CD4-positive, alpha-beta T cell (primary cell): ENCODE results near the gene UBE2E1. TPM values are rescaled to one million over a fixed set of nuclear protein-coding genes. Genes with fewer than 3 reads are reported as not detected.

ENCODE experiments used
- ATAC-seq: fragments of 200-7000 bp; cut with Tn5 transposase; one replicate; pipeline ENCODE4 v1.10.0; 2022; ENCODE audit warnings: mild to moderate bottlenecking; ENCODE audit not compliant: poor library complexity
- CTCF ChIA-PET: fragments of 350-600 bp; sonication (Branson Sonifier 250); formaldehyde crosslinking; loops from one replicate; lab custom pipeline; 2021; ENCODE audit warnings: antibody characterized with exemption, inconsistent platforms; lab: Charles Lee
- POLR2A ChIA-PET: fragments of 350-600 bp; sonication (Branson Sonifier 250); formaldehyde crosslinking; loops from one replicate; lab custom pipeline; 2021; ENCODE audit warnings: antibody characterized with exemption, inconsistent platforms; lab: Charles Lee
- DNase-seq, 14 experiments: peaks; one replicate each; pipeline ENCODE4 v3.0.0-alpha.2; 2013 to 2020; ENCODE audit warnings: mixed read lengths in 2 of 14
- H3K27ac ChIP-seq, 2 donors: one replicate each; pipeline versions ENCODE4 v1.5.1 to v1.7.0; 2013; ENCODE audit warnings: low read length in 2 of 2, low read depth in 1 of 2, mild to moderate bottlenecking in 1 of 2
- H3K27me3 ChIP-seq, 2 experiments: 1 replicate in 1 of 2; 2 replicates in 1 of 2; pipeline versions ENCODE4 v1.6.1 to v1.7.0; 2013; ENCODE audit warnings: low read length in 2 of 2, control low read depth in 1 of 2, mild to moderate bottlenecking in 1 of 2, moderate library complexity in 1 of 2; ENCODE audit not compliant: insufficient read depth in 2 of 2, control insufficient read depth in 1 of 2
- H3K36me3 ChIP-seq: one replicate; pipeline ENCODE4 v1.6.1; 2013; ENCODE audit warnings: low read length, control low read depth; ENCODE audit not compliant: insufficient read depth
- H3K4me1 ChIP-seq: one replicate; pipeline ENCODE4 v1.6.1; 2013; ENCODE audit warnings: low read length, control low read depth; ENCODE audit not compliant: insufficient read depth
- H3K4me3 ChIP-seq: one replicate; pipeline ENCODE4 v1.5.1; 2013; ENCODE audit warnings: mild to moderate bottlenecking, low read length, moderate library complexity
- H3K9me3 ChIP-seq, 2 experiments: 1 replicate in 1 of 2; 2 replicates in 1 of 2; pipeline versions ENCODE4 v1.6.1 to v1.7.0; 2013; ENCODE audit warnings: low read length in 2 of 2, mild to moderate bottlenecking in 2 of 2, control low read depth in 1 of 2, moderate library complexity in 1 of 2; ENCODE audit not compliant: control insufficient read depth in 1 of 2, insufficient read depth in 1 of 2
- H3K27ac Mint-ChIP-seq: one replicate; pipeline ENCODE4 v1.8.0; 2020; ENCODE audit warnings: mixed read lengths
- H3K27me3 Mint-ChIP-seq: one replicate; pipeline ENCODE4 v1.8.0; 2021; ENCODE audit warnings: mixed read lengths
- H3K36me3 Mint-ChIP-seq: one replicate; pipeline ENCODE4 v1.8.0; 2021; ENCODE audit warnings: low read depth, mixed read lengths
- H3K4me1 Mint-ChIP-seq: one replicate; pipeline ENCODE4 v1.8.0; 2021; ENCODE audit warnings: low read depth, mixed read lengths
- H3K4me3 Mint-ChIP-seq: one replicate; pipeline ENCODE4 v1.8.0; 2020; ENCODE audit warnings: mild to moderate bottlenecking, mixed read lengths
- H3K9me3 Mint-ChIP-seq: one replicate; pipeline ENCODE4 v1.8.0; 2020; ENCODE audit warnings: mixed read lengths
- CTCF ChIP-seq: fragments of 200-600 bp; IDR thresholded peaks from one replicate; pipeline ENCODE4 v1.8.0; 2022; ENCODE audit warnings: antibody characterized with exemption, mild to moderate bottlenecking
- intact Hi-C, 2 experiments: fragments of 100-400 bp; cut with DNase I in 1 of 2; cut with micrococcal nuclease in 1 of 2; formaldehyde crosslinking; loops; one replicate each; pipeline versions ENCODE4 v1.15.1 to v1.9.0; 2023 to 2025; cut with DNase I, micrococcal nuclease
- total RNA-seq, 174 experiments: library from RNA in 2 of 174; stranded (reverse) in 2 of 174; gene quantifications; one replicate each; pipeline ENCODE4 v1.2.3 and lab custom pipeline; 2021 to 2026

UBE2E1 gene
- total RNA-seq, 2 experiments from 2014 or later: 49.8 to 52.2 TPM

- H3K27ac Mint-ChIP-seq: no peak overlapping the region
- H3K36me3 Mint-ChIP-seq: peaks cover 14% of the 10 kb centered on the region
- no peak for TF ChIP-seq CTCF
- Histone ChIP-seq H3K27ac (no peak overlapping the region), H3K36me3 (peaks cover 9% of the 10 kb centered on the region), H3K4me1 (no peaks in the 10 kb centered on the region), H3K9me3 (no peaks in the 10 kb centered on the region), H3K27me3 (no peaks in the 10 kb centered on the region), H3K4me3 (no peak overlapping the region)
- peaks cover 81% of the 10 kb centered on the region for H3K4me1 Mint-ChIP-seq
- POLR2A ChIA-PET: no interaction called here
- DNase-seq (no peak), ATAC-seq (no peak)
- no peak overlapping the region for H3K4me3 Mint-ChIP-seq
- CTCF ChIA-PET: no interaction called here
- H3K9me3 Mint-ChIP-seq: no peaks in the 10 kb centered on the region
- intact Hi-C loops: no loop called here
- no peaks in the 10 kb centered on the region for H3K27me3 Mint-ChIP-seq
Measured at GRCh38 chr3:23822559-23822958, 16.8 kb downstream of the UBE2E1 start.

- intact Hi-C loops: no loop called here
- ChIA-PET CTCF (no interaction called here), POLR2A (no interaction called here)
- H3K27ac ChIP-seq: no peak overlapping the region
- no peak overlapping the region for H3K4me3 ChIP-seq
- Mint-ChIP-seq H3K27ac (no peak overlapping the region), H3K4me1 (peaks cover 79% of the 10 kb centered on the region), H3K27me3 (no peaks in the 10 kb centered on the region), H3K9me3 (no peaks in the 10 kb centered on the region), H3K36me3 (peaks cover 6% of the 10 kb centered on the region), H3K4me3 (no peak overlapping the region)
- H3K9me3 ChIP-seq: no peaks in the 10 kb centered on the region
- no peaks in the 10 kb centered on the region for H3K4me1 ChIP-seq
- DNase-seq (no peak), ATAC-seq (no peak)
- no peak for TF ChIP-seq CTCF
- no peaks in the 10 kb centered on the region for H3K27me3 ChIP-seq
- H3K36me3 ChIP-seq: peaks cover 9% of the 10 kb centered on the region
Measured at GRCh38 chr3:23823620-23824019, 17.9 kb downstream of the UBE2E1 start.

- intact Hi-C loops: no loop called here
- POLR2A ChIA-PET: no interaction called here
- H3K4me1 ChIP-seq: no peaks in the 10 kb centered on the region
- no peaks in the 10 kb centered on the region for H3K27me3 Mint-ChIP-seq
- DNase-seq (no peak), ATAC-seq (no peak)
- no peak for TF ChIP-seq CTCF
- H3K27me3 ChIP-seq: no peaks in the 10 kb centered on the region
- H3K4me3 Mint-ChIP-seq: no peak overlapping the region
- CTCF ChIA-PET: no interaction called here
- no peak overlapping the region for H3K27ac ChIP-seq
- peaks cover 80% of the 10 kb centered on the region for H3K4me1 Mint-ChIP-seq
- no peak overlapping the region for H3K4me3 ChIP-seq
- H3K27ac Mint-ChIP-seq: no peak overlapping the region
- no peaks in the 10 kb centered on the region for H3K9me3 ChIP-seq
- H3K36me3 ChIP-seq: peaks cover 1% of the 10 kb centered on the region
- H3K36me3 Mint-ChIP-seq: peaks cover 6% of the 10 kb centered on the region
- no peaks in the 10 kb centered on the region for H3K9me3 Mint-ChIP-seq
Measured at GRCh38 chr3:23824699-23825444, 19.1 kb downstream of the UBE2E1 start.
